ENCODE measurements around the gene STAMBP. TPM values are rescaled to one million over a fixed set of nuclear protein-coding genes. Genes with fewer than 3 reads are reported as not detected.

The STAMBP gene
- polyA plus RNA-seq, 1 donor from 2014 or later: 69.1 TPM

GRCh38 chr2:73822991-73823390 is 5.8 kb upstream of the STAMBP start:
- H3F3A ChIP-seq (ENCODE audit: insufficient read depth, low read length, poor library complexity, severe bottlenecking): no peaks in the 10 kb centered on the region
- no peaks in the 10 kb centered on the region for H3K79me2 ChIP-seq (replicated peaks; ENCODE audit: insufficient read depth, low read length)
- TF ChIP-seq EP300 (conservative IDR thresholded peaks at IDR 0.05; ENCODE audit: poor library complexity, severe bottlenecking) (no peak), RAD21 (conservative IDR thresholded peaks at IDR 0.05) (no peak), SMC3 (conservative IDR thresholded peaks at IDR 0.05; ENCODE audit: poor library complexity) (no peak), TAF1 (IDR thresholded peaks at IDR 0.05; ENCODE audit: low read depth) (no peak), MXI1 (conservative IDR thresholded peaks at IDR 0.05; ENCODE audit: poor library complexity, severe bottlenecking) (no peak), POLR2AphosphoS5 (IDR thresholded peaks at IDR 0.05) (no peak), EZH2 (IDR thresholded peaks at IDR 0.05; ENCODE audit: borderline replicate concordance, insufficient read depth, low read length, poor library complexity, severe bottlenecking) (no peak), REST (IDR thresholded peaks at IDR 0.05; ENCODE audit: borderline replicate concordance) (no peak), CTCF (IDR thresholded peaks at IDR 0.05; ENCODE audit: poor library complexity, severe bottlenecking) (no peak)
- H2AFZ ChIP-seq (ENCODE audit: low read depth, low read length): no peak overlapping the region
- no peak overlapping the region for H3K4me3 ChIP-seq (ENCODE audit: low read length)
- no peaks in the 10 kb centered on the region for H4K20me1 ChIP-seq (ENCODE audit: insufficient read depth)
- H3K9ac ChIP-seq (ENCODE audit: low read length): no peak overlapping the region
- no peak overlapping the region for H3K4me2 ChIP-seq (ENCODE audit: low read length)
- no peaks in the 10 kb centered on the region for H3K9me3 ChIP-seq (ENCODE audit: low read length)
- no peaks in the 10 kb centered on the region for H3K9me2 ChIP-seq (ENCODE audit: insufficient read depth, low read length)
- H3K27ac ChIP-seq (ENCODE audit: low read length): no peak overlapping the region
- H3K27me3 ChIP-seq (ENCODE audit: insufficient read depth, low read depth, low read length): no peaks in the 10 kb centered on the region
- no peaks in the 10 kb centered on the region for H3K36me3 ChIP-seq (ENCODE audit: insufficient read depth, low read length)

- TF ChIP-seq CTCF (IDR thresholded peaks at IDR 0.05; ENCODE audit: poor library complexity, severe bottlenecking) (no peak), MXI1 (conservative IDR thresholded peaks at IDR 0.05; ENCODE audit: poor library complexity, severe bottlenecking) (no peak), REST (IDR thresholded peaks at IDR 0.05; ENCODE audit: borderline replicate concordance) (no peak), EZH2 (IDR thresholded peaks at IDR 0.05; ENCODE audit: borderline replicate concordance, insufficient read depth, low read length, poor library complexity, severe bottlenecking) (no peak)
- no peaks in the 10 kb centered on the region for H4K20me1 ChIP-seq (ENCODE audit: insufficient read depth)
- H3K9ac ChIP-seq (ENCODE audit: low read length): no peak overlapping the region
- no peaks in the 10 kb centered on the region for H3F3A ChIP-seq (ENCODE audit: insufficient read depth, low read length, poor library complexity, severe bottlenecking)
- no peaks in the 10 kb centered on the region for H3K9me2 ChIP-seq (ENCODE audit: insufficient read depth, low read length)
- no peak overlapping the region for H3K4me2 ChIP-seq (ENCODE audit: low read length)
- H3K79me2 ChIP-seq (replicated peaks; ENCODE audit: insufficient read depth, low read length): no peaks in the 10 kb centered on the region
- no peaks in the 10 kb centered on the region for H3K9me3 ChIP-seq (ENCODE audit: low read length)
- H3K27ac ChIP-seq (ENCODE audit: low read length): no peak overlapping the region
- H3K27me3 ChIP-seq (ENCODE audit: insufficient read depth, low read depth, low read length): no peaks in the 10 kb centered on the region
- no peaks in the 10 kb centered on the region for H3K36me3 ChIP-seq (ENCODE audit: insufficient read depth, low read length)
- no peak overlapping the region for H2AFZ ChIP-seq (ENCODE audit: low read depth, low read length)
- no peak overlapping the region for H3K4me3 ChIP-seq (ENCODE audit: low read length)
These were observed 5.3 kb upstream of the STAMBP start for GRCh38 chr2:73823416-73823815.
